ENCODE measurements around the gene RAC2.

GRCh38 chr22:37290737-37291136 is 46.7 kb upstream of the RAC2 start:
- TF ChIP-seq, protein P1, sequence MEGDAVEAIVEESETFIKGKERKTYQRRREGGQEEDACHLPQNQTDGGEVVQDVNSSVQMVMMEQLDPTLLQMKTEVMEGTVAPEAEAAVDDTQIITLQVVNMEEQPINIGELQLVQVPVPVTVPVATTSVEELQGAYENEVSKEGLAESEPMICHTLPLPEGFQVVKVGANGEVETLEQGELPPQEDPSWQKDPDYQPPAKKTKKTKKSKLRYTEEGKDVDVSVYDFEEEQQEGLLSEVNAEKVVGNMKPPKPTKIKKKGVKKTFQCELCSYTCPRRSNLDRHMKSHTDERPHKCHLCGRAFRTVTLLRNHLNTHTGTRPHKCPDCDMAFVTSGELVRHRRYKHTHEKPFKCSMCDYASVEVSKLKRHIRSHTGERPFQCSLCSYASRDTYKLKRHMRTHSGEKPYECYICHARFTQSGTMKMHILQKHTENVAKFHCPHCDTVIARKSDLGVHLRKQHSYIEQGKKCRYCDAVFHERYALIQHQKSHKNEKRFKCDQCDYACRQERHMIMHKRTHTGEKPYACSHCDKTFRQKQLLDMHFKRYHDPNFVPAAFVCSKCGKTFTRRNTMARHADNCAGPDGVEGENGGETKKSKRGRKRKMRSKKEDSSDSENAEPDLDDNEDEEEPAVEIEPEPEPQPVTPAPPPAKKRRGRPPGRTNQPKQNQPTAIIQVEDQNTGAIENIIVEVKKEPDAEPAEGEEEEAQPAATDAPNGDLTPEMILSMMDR (IDR thresholded peaks at IDR 0.05) = no peak
- no peak for TF ChIP-seq POLR2AphosphoS5 (IDR thresholded peaks at IDR 0.05)
